ENCODE results near the gene TCF15. TPM values are rescaled to one million over a fixed set of nuclear protein-coding genes. Genes with fewer than 3 reads are reported as not detected.

TCF15 gene
- total and polyA plus RNA-seq, 2 of the 13 experiments (the other 11 are each of a cell fraction or from before 2014, with no cell fraction given) = not detected

DNA sequence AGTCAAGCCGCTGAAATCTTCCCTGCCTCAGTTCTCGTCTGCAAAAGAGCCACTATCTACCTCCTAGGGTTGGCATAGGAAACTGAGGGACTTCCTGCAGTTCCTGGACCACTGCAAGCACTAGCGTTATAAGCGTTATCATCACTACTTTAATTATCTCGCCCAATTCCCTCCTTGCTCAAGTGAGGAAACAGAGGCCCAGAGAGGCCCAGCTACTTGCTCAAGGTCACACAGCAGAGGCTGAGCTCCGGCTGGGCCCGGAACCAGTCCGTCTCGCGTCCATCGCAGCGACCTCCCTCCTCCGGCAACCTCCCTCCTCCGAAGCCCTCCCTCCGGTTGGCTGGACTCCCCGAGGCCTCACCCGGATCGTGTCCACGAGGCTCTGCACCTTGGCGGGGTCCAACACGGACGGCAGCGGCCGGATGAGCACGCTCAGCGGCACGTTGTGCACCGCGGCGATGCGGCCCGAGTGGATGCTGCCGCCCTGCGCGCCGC lies 42.6 kb upstream of the TCF15 start (continued):
- TF ChIP-seq, protein P1, sequence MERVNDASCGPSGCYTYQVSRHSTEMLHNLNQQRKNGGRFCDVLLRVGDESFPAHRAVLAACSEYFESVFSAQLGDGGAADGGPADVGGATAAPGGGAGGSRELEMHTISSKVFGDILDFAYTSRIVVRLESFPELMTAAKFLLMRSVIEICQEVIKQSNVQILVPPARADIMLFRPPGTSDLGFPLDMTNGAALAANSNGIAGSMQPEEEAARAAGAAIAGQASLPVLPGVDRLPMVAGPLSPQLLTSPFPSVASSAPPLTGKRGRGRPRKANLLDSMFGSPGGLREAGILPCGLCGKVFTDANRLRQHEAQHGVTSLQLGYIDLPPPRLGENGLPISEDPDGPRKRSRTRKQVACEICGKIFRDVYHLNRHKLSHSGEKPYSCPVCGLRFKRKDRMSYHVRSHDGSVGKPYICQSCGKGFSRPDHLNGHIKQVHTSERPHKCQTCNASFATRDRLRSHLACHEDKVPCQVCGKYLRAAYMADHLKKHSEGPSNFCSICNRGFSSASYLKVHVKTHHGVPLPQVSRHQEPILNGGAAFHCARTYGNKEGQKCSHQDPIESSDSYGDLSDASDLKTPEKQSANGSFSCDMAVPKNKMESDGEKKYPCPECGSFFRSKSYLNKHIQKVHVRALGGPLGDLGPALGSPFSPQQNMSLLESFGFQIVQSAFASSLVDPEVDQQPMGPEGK (CRISPR knock-in tag; IDR thresholded peaks at IDR 0.05) = no peak
- TF ChIP-seq FOSL1 (CRISPR knock-in tag; IDR thresholded peaks at IDR 0.05; ENCODE audit: borderline replicate concordance) = no peak
- TF ChIP-seq NR2F1 (CRISPR knock-in tag; IDR thresholded peaks at IDR 0.05) = no peak; a peak in 2 of 4 replicates
- TF ChIP-seq, protein P2, sequence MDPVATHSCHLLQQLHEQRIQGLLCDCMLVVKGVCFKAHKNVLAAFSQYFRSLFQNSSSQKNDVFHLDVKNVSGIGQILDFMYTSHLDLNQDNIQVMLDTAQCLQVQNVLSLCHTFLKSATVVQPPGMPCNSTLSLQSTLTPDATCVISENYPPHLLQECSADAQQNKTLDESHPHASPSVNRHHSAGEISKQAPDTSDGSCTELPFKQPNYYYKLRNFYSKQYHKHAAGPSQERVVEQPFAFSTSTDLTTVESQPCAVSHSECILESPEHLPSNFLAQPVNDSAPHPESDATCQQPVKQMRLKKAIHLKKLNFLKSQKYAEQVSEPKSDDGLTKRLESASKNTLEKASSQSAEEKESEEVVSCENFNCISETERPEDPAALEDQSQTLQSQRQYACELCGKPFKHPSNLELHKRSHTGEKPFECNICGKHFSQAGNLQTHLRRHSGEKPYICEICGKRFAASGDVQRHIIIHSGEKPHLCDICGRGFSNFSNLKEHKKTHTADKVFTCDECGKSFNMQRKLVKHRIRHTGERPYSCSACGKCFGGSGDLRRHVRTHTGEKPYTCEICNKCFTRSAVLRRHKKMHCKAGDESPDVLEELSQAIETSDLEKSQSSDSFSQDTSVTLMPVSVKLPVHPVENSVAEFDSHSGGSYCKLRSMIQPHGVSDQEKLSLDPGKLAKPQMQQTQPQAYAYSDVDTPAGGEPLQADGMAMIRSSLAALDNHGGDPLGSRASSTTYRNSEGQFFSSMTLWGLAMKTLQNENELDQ (CRISPR knock-in tag; IDR thresholded peaks at IDR 0.05; ENCODE audit: borderline replicate concordance) = no peak
- TF ChIP-seq NFYC (CRISPR knock-in tag; IDR thresholded peaks at IDR 0.05) = no peak
- no peak for TF ChIP-seq ZNF724P (CRISPR knock-in tag; IDR thresholded peaks at IDR 0.05; ENCODE audit: borderline replicate concordance)
- no peak for TF ChIP-seq GTF2F1 (IDR thresholded peaks at IDR 0.05; ENCODE audit: low read length)
- TF ChIP-seq, protein P3, sequence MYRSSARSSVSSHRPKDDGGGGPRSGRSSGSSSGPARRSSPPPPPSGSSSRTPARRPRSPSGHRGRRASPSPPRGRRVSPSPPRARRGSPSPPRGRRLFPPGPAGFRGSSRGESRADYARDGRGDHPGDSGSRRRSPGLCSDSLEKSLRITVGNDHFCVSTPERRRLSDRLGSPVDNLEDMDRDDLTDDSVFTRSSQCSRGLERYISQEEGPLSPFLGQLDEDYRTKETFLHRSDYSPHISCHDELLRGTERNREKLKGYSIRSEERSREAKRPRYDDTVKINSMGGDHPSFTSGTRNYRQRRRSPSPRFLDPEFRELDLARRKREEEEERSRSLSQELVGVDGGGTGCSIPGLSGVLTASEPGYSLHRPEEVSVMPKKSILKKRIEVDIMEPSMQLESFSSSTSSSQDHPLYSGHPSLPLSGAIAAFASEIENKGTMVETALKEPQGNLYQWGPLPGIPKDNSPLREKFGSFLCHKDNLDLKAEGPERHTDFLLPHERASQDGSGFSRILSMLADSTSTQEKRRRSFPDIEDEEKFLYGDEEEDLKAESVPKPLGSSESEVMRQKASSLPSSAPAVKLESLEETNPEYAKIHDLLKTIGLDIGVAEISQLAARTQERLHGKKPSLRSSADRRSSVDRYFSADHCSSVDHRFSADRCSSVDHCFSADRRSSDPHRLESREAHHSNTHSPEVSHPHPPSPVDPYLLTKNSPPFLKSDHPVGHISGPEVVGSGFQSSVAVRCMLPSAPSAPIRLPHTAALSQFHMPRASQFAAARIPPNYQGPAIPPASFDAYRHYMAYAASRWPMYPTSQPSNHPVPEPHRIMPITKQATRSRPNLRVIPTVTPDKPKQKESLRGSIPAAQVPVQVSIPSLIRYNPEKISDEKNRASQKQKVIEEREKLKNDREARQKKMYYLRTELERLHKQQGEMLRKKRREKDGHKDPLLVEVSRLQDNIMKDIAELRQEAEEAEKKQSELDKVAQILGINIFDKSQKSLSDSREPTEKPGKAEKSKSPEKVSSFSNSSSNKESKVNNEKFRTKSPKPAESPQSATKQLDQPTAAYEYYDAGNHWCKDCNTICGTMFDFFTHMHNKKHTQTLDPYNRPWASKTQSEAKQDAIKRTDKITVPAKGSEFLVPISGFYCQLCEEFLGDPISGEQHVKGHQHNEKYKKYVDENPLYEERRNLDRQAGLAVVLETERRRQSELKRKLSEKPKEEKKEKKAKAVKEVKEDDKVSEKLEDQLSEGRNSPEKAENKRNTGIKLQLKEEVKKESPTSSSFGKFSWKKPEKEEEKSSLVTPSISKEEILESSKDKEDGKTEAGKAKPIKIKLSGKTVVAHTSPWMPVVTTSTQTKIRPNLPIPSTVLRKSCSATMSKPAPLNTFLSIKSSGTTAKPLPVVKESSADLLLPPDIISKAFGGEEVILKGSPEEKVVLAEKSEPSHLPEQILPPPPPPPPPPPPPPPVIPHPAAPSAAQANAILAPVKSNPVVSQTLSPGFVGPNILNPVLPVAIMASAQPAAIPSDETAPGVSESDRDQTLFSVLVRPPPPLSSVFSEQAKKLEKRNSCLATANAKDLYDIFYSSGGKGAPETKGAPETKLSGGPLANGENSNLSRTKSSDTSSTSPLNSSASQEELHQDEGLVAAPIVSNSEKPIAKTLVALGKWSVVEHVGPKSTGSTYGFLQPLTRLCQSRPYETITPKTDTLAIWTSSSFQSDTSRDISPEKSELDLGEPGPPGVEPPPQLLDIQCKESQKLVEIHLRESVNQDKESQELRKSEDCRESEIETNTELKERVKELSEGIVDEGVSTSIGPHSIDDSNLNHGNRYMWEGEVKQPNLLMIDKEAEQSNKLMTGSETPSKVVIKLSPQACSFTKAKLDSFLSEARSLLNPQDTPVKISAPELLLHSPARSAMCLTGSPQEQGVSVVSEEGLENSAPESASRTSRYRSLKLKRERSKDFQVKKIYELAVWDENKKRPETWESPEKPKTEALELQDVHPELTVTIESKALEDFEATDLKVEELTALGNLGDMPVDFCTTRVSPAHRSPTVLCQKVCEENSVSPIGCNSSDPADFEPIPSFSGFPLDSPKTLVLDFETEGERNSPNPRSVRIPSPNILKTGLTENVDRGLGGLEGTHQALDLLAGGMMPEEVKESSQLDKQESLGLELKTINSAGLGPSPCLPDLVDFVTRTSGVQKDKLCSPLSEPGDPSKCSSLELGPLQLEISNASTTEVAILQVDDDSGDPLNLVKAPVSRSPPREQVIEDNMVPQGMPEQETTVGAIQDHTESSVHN (CRISPR knock-in tag; IDR thresholded peaks at IDR 0.05) = no peak
- no peak for TF ChIP-seq GTF3A (CRISPR knock-in tag; conservative IDR thresholded peaks at IDR 0.05)
- TF ChIP-seq HOXA9 (CRISPR knock-in tag; IDR thresholded peaks at IDR 0.05; ENCODE audit: borderline replicate concordance) = no peak
- no peak for TF ChIP-seq ZNF383 (CRISPR knock-in tag; IDR thresholded peaks at IDR 0.05; ENCODE audit: borderline replicate concordance)
- 0 out of 2 replicates have a peak, but pooled peaks have one; percentile 2 for TF ChIP-seq SP5 (CRISPR knock-in tag; IDR thresholded peaks at IDR 0.05; ENCODE audit: borderline replicate concordance, low read depth)
- no peak for TF ChIP-seq ARNT2 (CRISPR knock-in tag; IDR thresholded peaks at IDR 0.05; ENCODE audit: low read depth)
- TF ChIP-seq ZNF501 (CRISPR knock-in tag; IDR thresholded peaks at IDR 0.05) = no peak; the same call in 1 of the 2 replicates
- no peak for TF ChIP-seq ZFP90 (CRISPR knock-in tag; IDR thresholded peaks at IDR 0.05; ENCODE audit: borderline replicate concordance)
- TF ChIP-seq ZNF317 (CRISPR knock-in tag; IDR thresholded peaks at IDR 0.05) = no peak
- 0 out of 2 replicates have a peak, but pooled peaks have one; percentile 9 for TF ChIP-seq ZNF737 (CRISPR knock-in tag; IDR thresholded peaks at IDR 0.05; ENCODE audit: borderline replicate concordance)
- TF ChIP-seq HMGA1 (CRISPR knock-in tag; conservative IDR thresholded peaks at IDR 0.05) = no peak

Measured in HepG2 (cell line).